Liver (tissue), 9 donors: ENCODE results near the gene VTN. TPM values are rescaled to one million over a fixed set of nuclear protein-coding genes. Genes with fewer than 3 reads are reported as not detected.
A peak's percentile ranks its signal among the peaks of the same experiment; 100 is the strongest.

ENCODE experiments used
- DNase-seq: peaks from one replicate; pipeline ENCODE4 v3.0.0-alpha.2; 2017; ENCODE audit warnings: low spot score
- H3K27ac ChIP-seq, 2 donors: one replicate each; pipeline ENCODE4 v1.7.0; 2013; ENCODE audit warnings: inconsistent platforms in 2 of 2, low read length in 2 of 2, control low read depth in 1 of 2, low read depth in 1 of 2, mild to moderate bottlenecking in 1 of 2
- H3K27me3 ChIP-seq, 4 donors: one replicate each; pipeline versions ENCODE4 v1.6.1 to v1.7.0; 2013; ENCODE audit warnings: low read length in 3 of 4, inconsistent platforms in 1 of 4, mild to moderate bottlenecking in 1 of 4, moderate library complexity in 1 of 4; ENCODE audit not compliant: control insufficient read depth in 4 of 4, insufficient read depth in 4 of 4
- H3K36me3 ChIP-seq, 4 donors: one replicate each; pipeline versions ENCODE4 v1.6.1 to v1.7.0; 2013; ENCODE audit warnings: low read length in 3 of 4, mild to moderate bottlenecking in 3 of 4, low read depth in 1 of 4, moderate library complexity in 1 of 4; ENCODE audit not compliant: control insufficient read depth in 4 of 4, insufficient read depth in 3 of 4
- H3K4me1 ChIP-seq, 4 donors: one replicate each; pipeline versions ENCODE4 v1.6.1 to v1.7.0; 2013; ENCODE audit warnings: low read length in 3 of 4, mild to moderate bottlenecking in 3 of 4, moderate library complexity in 1 of 4; ENCODE audit not compliant: control insufficient read depth in 4 of 4, insufficient read depth in 4 of 4
- H3K4me3 ChIP-seq, 3 donors: one replicate each; pipeline versions ENCODE4 v1.6.1 to v1.7.0; 2013; ENCODE audit warnings: low read length in 3 of 3, control low read depth in 1 of 3, low read depth in 1 of 3, mild to moderate bottlenecking in 1 of 3
- H3K9ac ChIP-seq, 2 donors: one replicate each; pipeline ENCODE4 v1.7.0; 2013; ENCODE audit warnings: low read length in 2 of 2, mild to moderate bottlenecking in 2 of 2, moderate library complexity in 2 of 2, control low read depth in 1 of 2, low read depth in 1 of 2
- H3K9me3 ChIP-seq, 4 donors: one replicate each; pipeline versions ENCODE4 v1.6.1 to v1.7.0; 2013; ENCODE audit warnings: low read length in 3 of 4; ENCODE audit not compliant: control insufficient read depth in 4 of 4
- ATF3 ChIP-seq: IDR thresholded peaks from 2 replicates; pipeline ENCODE4 v1.6.1; 2016; ENCODE audit warnings: antibody characterized with exemption
- CTCF ChIP-seq: fragments of 150-350 bp; IDR thresholded peaks from 2 replicates; pipeline ENCODE4 v1.5.1; 2017; ENCODE audit warnings: improper control_type of control experiment, low read depth, low read length; ENCODE audit not compliant: missing input control
- EGR1 ChIP-seq, 2 donors: IDR thresholded peaks; 2 replicates each; pipeline ENCODE4 v1.6.1; 2016 to 2018; ENCODE audit warnings: antibody characterized with exemption in 2 of 2, low read depth in 2 of 2
- FOXA1 ChIP-seq: IDR thresholded peaks from 2 replicates; pipeline ENCODE4 v1.6.1; 2016; ENCODE audit warnings: antibody characterized with exemption
- FOXA2 ChIP-seq: IDR thresholded peaks from 2 replicates; pipeline ENCODE4 v1.6.1; 2016; ENCODE audit warnings: antibody characterized with exemption
- GABPA ChIP-seq, 2 donors: IDR thresholded peaks in 1 of 2; conservative IDR thresholded peaks in 1 of 2; 2 replicates each; pipeline ENCODE4 v1.6.1; 2016; ENCODE audit warnings: antibody characterized with exemption in 2 of 2, mild to moderate bottlenecking in 1 of 2, moderate library complexity in 1 of 2
- HNF4A ChIP-seq, 2 donors: conservative IDR thresholded peaks; 2 replicates each; pipeline ENCODE4 v1.6.1; 2016; ENCODE audit warnings: antibody characterized with exemption in 2 of 2, mild to moderate bottlenecking in 2 of 2
- HNF4G ChIP-seq: IDR thresholded peaks from 2 replicates; pipeline ENCODE4 v1.6.1; 2016; ENCODE audit warnings: antibody characterized with exemption
- JUND ChIP-seq, 2 donors: IDR thresholded peaks; 2 replicates each; pipeline ENCODE4 v1.6.1; 2016; ENCODE audit warnings: antibody characterized with exemption in 2 of 2
- NR2F2 ChIP-seq: IDR thresholded peaks from 2 replicates; pipeline ENCODE4 v1.6.1; 2016; ENCODE audit warnings: antibody characterized with exemption
- RAD21 ChIP-seq, 2 donors: IDR thresholded peaks; 2 replicates each; pipeline ENCODE4 v1.6.1; 2016; ENCODE audit warnings: antibody characterized with exemption in 2 of 2, mild to moderate bottlenecking in 2 of 2
- REST ChIP-seq: IDR thresholded peaks from 2 replicates; pipeline ENCODE4 v1.6.1; 2016; ENCODE audit warnings: antibody characterized with exemption, mild to moderate bottlenecking
- RXRA ChIP-seq, 2 donors: IDR thresholded peaks; 2 replicates each; pipeline ENCODE4 v1.6.1; 2017 to 2018; ENCODE audit warnings: antibody characterized with exemption in 2 of 2, mild to moderate bottlenecking in 1 of 2
- SP1 ChIP-seq: IDR thresholded peaks from 2 replicates; pipeline ENCODE4 v1.6.1; 2018; ENCODE audit warnings: antibody characterized with exemption, mild to moderate bottlenecking
- TAF1 ChIP-seq: conservative IDR thresholded peaks from 2 replicates; pipeline ENCODE4 v1.6.1; 2016; ENCODE audit warnings: antibody characterized with exemption, mild to moderate bottlenecking
- YY1 ChIP-seq: IDR thresholded peaks from 2 replicates; pipeline ENCODE4 v1.6.1; 2016; ENCODE audit warnings: antibody characterized with exemption, mild to moderate bottlenecking
- ZBTB33 ChIP-seq: IDR thresholded peaks from 2 replicates; pipeline ENCODE4 v1.6.1; 2016; ENCODE audit warnings: antibody characterized with exemption
- WGBS: extraction: QIAGEN DNeasy Blood & Tissue Kit; methylation state at CpG from one replicate; pipeline ENCODE4 v1.1.7; 2013; 5-methylcytosine and 5-hydroxymethylcytosine counted together
- polyA plus RNA-seq, 2 donors: library from polyadenylated mRNA; stranded (reverse) in 1 of 2; unstranded in 1 of 2; fragments of 200-250 nt in 1 of 2; fragments of >200 nt in 1 of 2; fragmentation: Nextera tagmentation in 1 of 2; extraction: Ambion mirVana in 1 of 2; gene quantifications; one replicate each; pipeline versions ENCODE4 v1.2.1 to v1.2.3, GENCODE V29; 2013 to 2015
- total RNA-seq, 2 donors: library from RNA; depleted of rRNA; stranded (reverse); fragments of >200 nt; gene quantifications; one replicate each; pipeline ENCODE4 v1.2.3, GENCODE V29; 2014
- TF ChIP-seq, protein P1 (sequence below): IDR thresholded peaks from 2 replicates; pipeline ENCODE4 v1.6.1; 2016; ENCODE audit warnings: antibody characterized with exemption
- donor health status: healthy.
- donor health status: healthy.
- donor health status: healthy.
- donor health status: healthy.
- donor health status: healthy.

VTN gene
- total and polyA plus RNA-seq, 4 donors: 1,668 to 4,059 (median 3,520) TPM

DNA sequence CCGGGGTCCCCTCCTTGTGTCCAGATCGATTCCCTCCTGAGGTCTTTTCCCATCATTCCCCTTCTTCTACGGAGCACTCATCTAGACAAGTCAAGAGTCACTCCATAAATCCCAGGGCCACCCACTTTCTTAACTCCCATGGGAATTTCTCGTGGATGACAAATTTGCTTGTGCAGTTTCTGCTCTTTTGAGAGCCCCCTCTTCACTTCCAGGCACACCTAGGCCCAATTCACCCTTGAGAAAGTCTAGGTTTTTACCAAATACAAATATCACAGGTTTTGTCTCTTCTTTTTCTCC lies 12.3 kb downstream of the VTN start:
- peaks cover 14 to 48% (median 41%) of the 10 kb centered on the region in 4 donors for H3K36me3 ChIP-seq
- H3K9me3 ChIP-seq: no peaks in the 10 kb centered on the region
- H3K4me1 ChIP-seq: peaks cover 4 to 32% (median 24%) of the 10 kb centered on the region in 4 donors
- peak overlapping the region; percentile 24 to 86 for H3K9ac ChIP-seq
- H3K4me3 ChIP-seq: peak overlapping the region; percentile 77 to 97 (median 82)
- TF ChIP-seq REST (no peak), FOXA1 (no peak), TAF1 (no peak), RAD21 (IDR thresholded peaks at IDR 0.05) (no peak), HNF4A (conservative IDR thresholded peaks at IDR 0.05) (no peak), NR2F2 (no peak), GABPA (IDR thresholded peaks at IDR 0.05 in 1 of 2, conservative IDR thresholded peaks at IDR 0.05 in 1 of 2) (no peak), SP1 (no peak), RXRA (IDR thresholded peaks at IDR 0.05) (no peak), ATF3 (no peak), HNF4G (no peak), FOXA2 (no peak), CTCF (no peak), EGR1 (IDR thresholded peaks at IDR 0.05; ENCODE audit: low read depth in 2 of 2) (no peak), JUND (IDR thresholded peaks at IDR 0.05) (no peak), ZBTB33 (no peak), YY1 (no peak)
- TF ChIP-seq, protein P1, sequence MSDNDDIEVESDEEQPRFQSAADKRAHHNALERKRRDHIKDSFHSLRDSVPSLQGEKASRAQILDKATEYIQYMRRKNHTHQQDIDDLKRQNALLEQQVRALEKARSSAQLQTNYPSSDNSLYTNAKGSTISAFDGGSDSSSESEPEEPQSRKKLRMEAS: no peak
- 2% methylated on average over 4 of the region's 4 CpGs for WGBS
- H3K27ac ChIP-seq: peak overlapping the region; percentile 20 to 41
- no peak for DNase-seq
- H3K27me3 ChIP-seq: no peaks in the 10 kb centered on the region
